Endodermal cell (in vitro differentiated cells): Measurements from ENCODE around the gene CADM1. TPM values are rescaled to one million over a fixed set of nuclear protein-coding genes. Genes with fewer than 3 reads are reported as not detected.

ENCODE experiments used
- DNase-seq: peaks from one replicate; pipeline ENCODE4 v3.0.0-alpha.2; 2017
- H3K27ac ChIP-seq: 2 replicates; pipeline ENCODE4 v1.5.1; 2013; ENCODE audit warnings: mild to moderate bottlenecking, low read depth, low read length, moderate library complexity
- H3K27me3 ChIP-seq: 2 replicates; pipeline ENCODE4 v1.6.1; 2013; ENCODE audit warnings: mild to moderate bottlenecking, low read length, moderate library complexity; ENCODE audit not compliant: insufficient read depth, control insufficient read depth, poor library complexity, severe bottlenecking
- H3K36me3 ChIP-seq: 2 replicates; pipeline ENCODE4 v1.7.0; 2013; ENCODE audit warnings: mild to moderate bottlenecking, low read length, moderate library complexity; ENCODE audit not compliant: control insufficient read depth, insufficient read depth
- H3K4me1 ChIP-seq: one replicate; pipeline ENCODE4 v1.7.0; 2013; ENCODE audit warnings: low read length; ENCODE audit not compliant: control insufficient read depth, insufficient read depth
- H3K4me3 ChIP-seq: 2 replicates; pipeline ENCODE4 v1.5.1; 2013; ENCODE audit warnings: mild to moderate bottlenecking, low read length, moderate library complexity
- H3K9ac ChIP-seq: 2 replicates; pipeline ENCODE4 v1.6.1; 2013; ENCODE audit warnings: mild to moderate bottlenecking, low read length, moderate library complexity; ENCODE audit not compliant: poor library complexity, severe bottlenecking; ENCODE audit errors: extremely low read depth
- H3K9me3 ChIP-seq: 2 replicates; pipeline ENCODE4 v1.6.1; 2013; ENCODE audit warnings: mild to moderate bottlenecking, low read length, moderate library complexity; ENCODE audit not compliant: control insufficient read depth
- H3K27ac Mint-ChIP-seq: 2 replicates; pipeline ENCODE4 v1.8.0; 2020; ENCODE audit warnings: mixed read lengths
- H3K27me3 Mint-ChIP-seq: 2 replicates; pipeline ENCODE4 v1.8.0; 2021; ENCODE audit warnings: mild to moderate bottlenecking, mixed read lengths; ENCODE audit not compliant: insufficient read depth
- H3K36me3 Mint-ChIP-seq: 2 replicates; pipeline ENCODE4 v1.8.0; 2020; ENCODE audit warnings: low read depth, mixed read lengths
- H3K4me1 Mint-ChIP-seq: 2 replicates; pipeline ENCODE4 v1.8.0; 2020; ENCODE audit warnings: mixed read lengths
- H3K4me3 Mint-ChIP-seq: 2 replicates; pipeline ENCODE4 v1.8.0; 2020; ENCODE audit warnings: mild to moderate bottlenecking, moderate library complexity, mixed read lengths
- H3K9me3 Mint-ChIP-seq: 2 replicates; pipeline ENCODE4 v1.8.0; 2020; ENCODE audit warnings: mild to moderate bottlenecking, mixed read lengths
- CTCF ChIP-seq: fragments of 200-600 bp; sonication (generic); conservative IDR thresholded peaks from 2 replicates; pipeline ENCODE4 v1.5.0; 2021; ENCODE audit warnings: antibody characterized with exemption, mild to moderate bottlenecking
- WGBS, 2 experiments: methylation state at CpG; one replicate each; pipeline versions ENCODE4 v1.1.5 to v1.1.7; 2013; ENCODE audit warnings: missing lambda C conversion rate in 2 of 2, mixed read lengths in 1 of 2; ENCODE audit not compliant: insufficient coverage in 1 of 2, insufficient read length in 1 of 2; 5-methylcytosine and 5-hydroxymethylcytosine counted together
- total RNA-seq, 2 donors: library from RNA; stranded (reverse); fragmentation: NEBNext Ultra II Directional in 1 of 2; extraction: Animal tissue kit (Norgen Biotek cat#: 25700) in 1 of 2; gene quantifications; 2 replicates in 1 of 2; 3 replicates in 1 of 2; pipeline ENCODE4 v1.2.1, GENCODE V29; 2021

CADM1 gene
- total RNA-seq, 2 donors from 2014 or later = 76.3 to 88.2 TPM

GRCh38 chr11:115302946-115303703 is 201.1 kb downstream of the CADM1 start:
- no peak overlapping the region for H3K4me3 ChIP-seq
- H3K4me1 ChIP-seq = peaks cover 6% of the 10 kb centered on the region
- H3K9ac ChIP-seq = no peak overlapping the region
- no peak for DNase-seq
- no peaks in the 10 kb centered on the region for H3K36me3 Mint-ChIP-seq
- no peak overlapping the region for H3K27ac Mint-ChIP-seq
- no peaks in the 10 kb centered on the region for H3K27me3 Mint-ChIP-seq
- no peaks in the 10 kb centered on the region for H3K9me3 Mint-ChIP-seq
- no peaks in the 10 kb centered on the region for H3K27me3 ChIP-seq
- no peak overlapping the region for H3K27ac ChIP-seq
- H3K9me3 ChIP-seq = no peaks in the 10 kb centered on the region
- no peak for TF ChIP-seq CTCF
- H3K4me3 Mint-ChIP-seq = no peak overlapping the region
- H3K4me1 Mint-ChIP-seq = peaks cover 17% of the 10 kb centered on the region
- no peaks in the 10 kb centered on the region for H3K36me3 ChIP-seq
- whole genome bisulfite sequencing, 2 experiments = 98% methylated on average over 5 of the region's 5 CpGs; no CpG with 5 or more reads in 1 of the 2 experiments

DNA sequence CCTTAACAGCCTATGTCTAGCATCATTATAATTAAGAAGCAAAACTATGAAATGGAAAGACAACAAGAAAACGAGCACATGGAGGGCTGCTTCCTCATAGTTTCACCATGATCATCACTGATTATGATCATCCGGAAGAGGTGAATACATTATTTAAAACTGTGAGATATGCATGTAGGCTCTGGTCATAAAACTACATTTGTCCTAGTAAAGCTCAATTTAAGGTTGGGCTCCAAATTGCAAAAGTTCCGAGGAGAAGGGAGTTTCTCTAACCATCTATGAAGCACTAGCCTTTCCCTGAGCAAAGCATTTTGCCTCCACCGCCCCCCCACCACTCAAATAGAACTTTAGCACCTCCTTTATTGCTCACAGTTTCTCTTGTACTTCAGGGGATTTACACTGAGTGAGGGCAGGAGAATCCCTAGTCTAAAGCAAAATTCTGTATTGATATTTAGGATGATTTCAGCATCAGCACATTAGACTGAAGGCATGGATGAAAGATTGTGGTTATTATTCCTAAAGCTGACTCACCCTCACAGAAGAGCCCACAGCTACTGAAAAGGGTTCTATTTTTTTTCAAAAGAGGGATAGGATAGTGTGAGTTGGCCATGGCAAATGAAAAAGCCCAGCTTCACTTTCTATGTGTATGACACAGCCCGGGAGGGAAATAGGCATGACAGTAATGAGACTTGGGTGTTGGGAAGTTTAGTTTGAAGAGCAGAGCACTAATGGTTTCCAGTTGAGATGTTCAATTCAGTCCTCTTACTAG is 203.4 kb downstream of the CADM1 start:
- H3K27ac ChIP-seq = no peak overlapping the region
- no peak overlapping the region for H3K4me3 ChIP-seq
- Mint-ChIP-seq H3K27me3 (no peaks in the 10 kb centered on the region), H3K4me3 (no peak overlapping the region), H3K36me3 (no peaks in the 10 kb centered on the region), H3K27ac (no peak overlapping the region), H3K9me3 (no peaks in the 10 kb centered on the region), H3K4me1 (peaks cover 17% of the 10 kb centered on the region)
- no peaks in the 10 kb centered on the region for H3K27me3 ChIP-seq
- WGBS, 2 experiments = 86 to 93% methylated on average over 3 to 5 of the region's 5 CpGs
- no peak for DNase-seq
- no peak for TF ChIP-seq CTCF
- H3K4me1 ChIP-seq = peaks cover 6% of the 10 kb centered on the region
- H3K9me3 ChIP-seq = no peaks in the 10 kb centered on the region
- no peak overlapping the region for H3K9ac ChIP-seq
- no peaks in the 10 kb centered on the region for H3K36me3 ChIP-seq

- H3K27ac Mint-ChIP-seq = no peak overlapping the region
- Histone ChIP-seq H3K9ac (no peak overlapping the region), H3K4me3 (no peak overlapping the region), H3K27ac (no peak overlapping the region), H3K27me3 (no peaks in the 10 kb centered on the region), H3K36me3 (no peaks in the 10 kb centered on the region), H3K4me1 (no peaks in the 10 kb centered on the region), H3K9me3 (no peaks in the 10 kb centered on the region)
- peaks cover 6% of the 10 kb centered on the region for H3K4me1 Mint-ChIP-seq
- 96 to 100% methylated on average over 2 to 8 of the region's 8 CpGs for WGBS, 2 experiments
- TF ChIP-seq CTCF = no peak
- no peaks in the 10 kb centered on the region for H3K9me3 Mint-ChIP-seq
- no peaks in the 10 kb centered on the region for H3K27me3 Mint-ChIP-seq
- H3K4me3 Mint-ChIP-seq = no peak overlapping the region
- no peaks in the 10 kb centered on the region for H3K36me3 Mint-ChIP-seq
- no peak for DNase-seq
Measured at GRCh38 chr11:115298300-115299012, 205.8 kb downstream of the CADM1 start.
